ENCODE data around the gene NPIPB2. TPM values are rescaled to one million over a fixed set of nuclear protein-coding genes. Genes with fewer than 3 reads are reported as not detected.

The NPIPB2 gene
- total and polyA plus RNA-seq, 2 of the 8 experiments (the other 6 are each of a cell fraction or from before 2014, with no cell fraction given): 7.5 to 8.3 TPM

- no peak for TF ChIP-seq SP4 (IDR thresholded peaks at IDR 0.05; ENCODE audit: low read length)
These were observed 38.4 kb upstream of the NPIPB2 start (continued) for GRCh38 chr16:11980136-11980844.

Measured in H1 (cell line).